Muscle of leg (tissue), 11 donors: ENCODE data around the gene SETBP1. TPM values are rescaled to one million over a fixed set of nuclear protein-coding genes. Genes with fewer than 3 reads are reported as not detected.

Source experiments
- DNase-seq: peaks from one replicate; pipeline ENCODE4 v3.0.0; 2013
- H3K27ac ChIP-seq: one replicate; pipeline ENCODE4 v1.5.1; 2013; ENCODE audit warnings: mild to moderate bottlenecking, low read length, control low read depth
- H3K27me3 ChIP-seq: one replicate; pipeline ENCODE4 v1.6.1; 2013; ENCODE audit warnings: low read length; ENCODE audit not compliant: control insufficient read depth, insufficient read depth
- H3K36me3 ChIP-seq: one replicate; pipeline ENCODE4 v1.6.1; 2013; ENCODE audit warnings: low read length; ENCODE audit not compliant: control insufficient read depth, insufficient read depth
- H3K4me1 ChIP-seq: one replicate; pipeline ENCODE4 v1.6.1; 2013; ENCODE audit warnings: low read length; ENCODE audit not compliant: control insufficient read depth, insufficient read depth
- H3K4me3 ChIP-seq: one replicate; pipeline ENCODE4 v1.5.1; 2013; ENCODE audit warnings: low read length, control low read depth
- H3K9me3 ChIP-seq: replicated peaks from 2 replicates; pipeline ENCODE4 v1.6.1; 2013; ENCODE audit warnings: low read depth, low read length; ENCODE audit not compliant: control insufficient read depth
- WGBS: methylation state at CpG from one replicate; pipeline ENCODE4 v1.1.5; 2013; ENCODE audit warnings: missing lambda C conversion rate; ENCODE audit not compliant: insufficient coverage; 5-methylcytosine and 5-hydroxymethylcytosine counted together
- polyA plus RNA-seq, 8 donors: library from polyadenylated mRNA; unstranded; fragments of 120-200 nt; gene quantifications; one replicate each; pipeline versions ENCODE4 v1.2.1 to v1.2.3, GENCODE V29; 2013; ENCODE audit warnings: inconsistent platforms in 1 of 8, low replicate concordance in 1 of 8; ENCODE audit not compliant: insufficient read length in 8 of 8, insufficient read depth in 1 of 8
- total RNA-seq: library from RNA; stranded (reverse); fragments of 120-200 nt; gene quantifications from one replicate; pipeline ENCODE4 v1.2.4, GENCODE V29; 2013

Gene SETBP1
- total and polyA plus RNA-seq, 9 donors, result 11.0 to 20.5 (median 16.8) TPM

GRCh38 chr18:44848644-44849335, 168.1 kb downstream of the SETBP1 start:
- Histone ChIP-seq H3K4me1 (peaks cover 31% of the 10 kb centered on the region), H3K27ac (no peak overlapping the region), H3K27me3 (no peaks in the 10 kb centered on the region), H3K4me3 (no peak overlapping the region), H3K9me3 (no peaks in the 10 kb centered on the region), H3K36me3 (no peaks in the 10 kb centered on the region)
- DNase-seq, result peak; percentile 64
- 64% methylated on average over 5 of the region's 9 CpGs for WGBS

GRCh38 chr18:44849361-44849760, 168.7 kb downstream of the SETBP1 start:
- no peak overlapping the region for H3K27ac ChIP-seq
- WGBS, result 67% methylated on average over 2 of the region's 6 CpGs
- no peak overlapping the region for H3K4me3 ChIP-seq

GRCh38 chr18:44850001-44850400, 169.3 kb downstream of the SETBP1 start:
- no peak overlapping the region for H3K27ac ChIP-seq
- no peaks in the 10 kb centered on the region for H3K36me3 ChIP-seq
- H3K4me3 ChIP-seq, result no peak overlapping the region
- H3K4me1 ChIP-seq, result peaks cover 31% of the 10 kb centered on the region
- WGBS, result 68% methylated on average over 2 of the region's 2 CpGs
- no peaks in the 10 kb centered on the region for H3K27me3 ChIP-seq
- no peaks in the 10 kb centered on the region for H3K9me3 ChIP-seq
- no peak for DNase-seq

More at GRCh38 chr18:44849361-44849760, 168.7 kb downstream of the SETBP1 start:
- H3K36me3 ChIP-seq, result no peaks in the 10 kb centered on the region
- H3K27me3 ChIP-seq, result no peaks in the 10 kb centered on the region
- no peak for DNase-seq
- peaks cover 31% of the 10 kb centered on the region for H3K4me1 ChIP-seq
- no peaks in the 10 kb centered on the region for H3K9me3 ChIP-seq

- DNase-seq, result no peak
- WGBS, result 63% methylated on average over 7 of the region's 13 CpGs
- Histone ChIP-seq H3K4me1 (peaks cover 30% of the 10 kb centered on the region), H3K27me3 (no peaks in the 10 kb centered on the region), H3K9me3 (no peaks in the 10 kb centered on the region), H3K27ac (peak overlapping the region; percentile 79), H3K4me3 (no peak overlapping the region), H3K36me3 (peaks cover 2% of the 10 kb centered on the region)
Observed at GRCh38 chr18:44851856-44852621, 171.4 kb downstream of the SETBP1 start.

GRCh38 chr18:44852818-44853217, 172.1 kb downstream of the SETBP1 start:
- Histone ChIP-seq H3K27me3 (no peaks in the 10 kb centered on the region), H3K4me1 (peaks cover 36% of the 10 kb centered on the region), H3K9me3 (no peaks in the 10 kb centered on the region), H3K27ac (peak overlapping the region; percentile 79), H3K36me3 (peaks cover 2% of the 10 kb centered on the region), H3K4me3 (no peak overlapping the region)
- DNase-seq, result peak; percentile 85

GRCh38 chr18:44853430-44853829, 172.7 kb downstream of the SETBP1 start:
- H3K27me3 ChIP-seq, result no peaks in the 10 kb centered on the region
- WGBS, result 71% methylated on average over 1 of the region's 2 CpGs
- peaks cover 2% of the 10 kb centered on the region for H3K36me3 ChIP-seq
- peaks cover 40% of the 10 kb centered on the region for H3K4me1 ChIP-seq
- H3K9me3 ChIP-seq, result no peaks in the 10 kb centered on the region
- DNase-seq, result no peak
- H3K4me3 ChIP-seq, result no peak overlapping the region
- peak overlapping the region; percentile 79 for H3K27ac ChIP-seq

- Histone ChIP-seq H3K27ac (no peak overlapping the region), H3K27me3 (no peaks in the 10 kb centered on the region), H3K4me3 (no peak overlapping the region), H3K4me1 (peaks cover 42% of the 10 kb centered on the region), H3K9me3 (no peaks in the 10 kb centered on the region), H3K36me3 (peaks cover 2% of the 10 kb centered on the region)
- no peak for DNase-seq
- 100% methylated on average over 3 of the region's 6 CpGs for WGBS
Observed at GRCh38 chr18:44855681-44856080, 175.0 kb downstream of the SETBP1 start.

- no peak overlapping the region for H3K4me3 ChIP-seq
- H3K27ac ChIP-seq, result no peak overlapping the region
- no peak for DNase-seq
- H3K27me3 ChIP-seq, result no peaks in the 10 kb centered on the region
- H3K9me3 ChIP-seq, result no peaks in the 10 kb centered on the region
- no CpG with 5 or more reads among the region's 1 CpG for WGBS
- peaks cover 40% of the 10 kb centered on the region for H3K4me1 ChIP-seq
- peaks cover 2% of the 10 kb centered on the region for H3K36me3 ChIP-seq
Observed at GRCh38 chr18:44856157-44856556, 175.5 kb downstream of the SETBP1 start.

GRCh38 chr18:44857081-44857480, 176.4 kb downstream of the SETBP1 start:
- no CpG with 5 or more reads among the region's 2 CpGs for WGBS
- peaks cover 2% of the 10 kb centered on the region for H3K36me3 ChIP-seq
- no peaks in the 10 kb centered on the region for H3K9me3 ChIP-seq
- no peak overlapping the region for H3K27ac ChIP-seq
- no peaks in the 10 kb centered on the region for H3K27me3 ChIP-seq
- no peak for DNase-seq
- H3K4me3 ChIP-seq, result no peak overlapping the region
- H3K4me1 ChIP-seq, result peaks cover 31% of the 10 kb centered on the region

- Histone ChIP-seq H3K9me3 (no peaks in the 10 kb centered on the region), H3K4me1 (peaks cover 26% of the 10 kb centered on the region), H3K27me3 (no peaks in the 10 kb centered on the region), H3K36me3 (peaks cover 2% of the 10 kb centered on the region), H3K4me3 (no peak overlapping the region), H3K27ac (peak overlapping the region; percentile 31)
- 0% methylated on average over 1 of the region's 5 CpGs for WGBS
- peak; percentile 49 for DNase-seq
Observed at GRCh38 chr18:44857744-44858491, 177.2 kb downstream of the SETBP1 start.
